ENCODE results near the gene CHPF.

CHPF gene

GRCh38 chr2:219551441-219552381 is 8.1 kb upstream of the CHPF start:
- no peak for DNase-seq (ENCODE audit: low spot score)

- no peak for DNase-seq (ENCODE audit: low spot score)
These were observed 6.0 kb upstream of the CHPF start for GRCh38 chr2:219549619-219550018.

- DNase-seq (ENCODE audit: low spot score) = no peak
These were observed 5.4 kb upstream of the CHPF start for GRCh38 chr2:219548990-219549389.

DNA sequence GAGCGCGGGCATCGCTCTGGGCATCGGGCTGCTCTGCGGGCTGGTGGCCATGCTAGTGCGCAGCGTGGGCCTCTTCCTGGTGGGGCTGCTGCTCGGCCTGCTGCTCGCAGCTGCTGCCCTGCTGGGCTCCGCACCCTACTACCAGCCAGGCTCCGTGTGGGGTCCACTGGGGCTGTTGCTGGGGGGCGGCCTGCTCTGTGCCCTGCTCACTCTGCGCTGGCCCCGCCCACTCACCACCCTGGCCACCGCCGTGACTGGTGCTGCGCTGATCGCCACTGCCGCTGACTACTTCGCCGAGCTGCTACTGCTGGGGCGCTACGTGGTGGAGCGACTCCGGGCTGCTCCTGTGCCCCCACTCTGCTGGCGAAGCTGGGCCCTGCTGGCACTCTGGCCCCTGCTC is 4.0 kb upstream of the CHPF start:
- no peak for DNase-seq (ENCODE audit: low spot score)

DNA sequence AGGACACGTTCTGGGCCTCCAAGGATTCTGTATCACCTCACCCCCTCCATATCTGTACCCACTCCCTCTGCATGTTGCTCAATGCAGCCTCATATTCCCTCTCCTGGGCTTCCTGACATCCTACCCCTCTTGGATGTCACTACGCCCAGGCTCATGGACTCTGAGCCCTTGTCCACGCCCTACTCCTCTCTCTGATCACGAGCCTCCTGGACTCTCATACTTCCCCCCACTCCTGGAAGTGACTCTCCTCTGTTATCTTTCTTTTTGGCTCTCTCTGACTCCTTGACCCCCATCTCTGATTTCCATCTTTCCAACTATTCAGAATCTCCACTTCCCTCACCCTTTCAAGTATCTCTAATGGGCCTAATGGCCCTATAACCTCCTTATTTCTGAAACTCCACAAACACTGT is 2.3 kb upstream of the CHPF start:
- DNase-seq (ENCODE audit: low spot score) = no peak

GRCh38 chr2:219545295-219545942 is 1.8 kb upstream of the CHPF start:
- DNase-seq (ENCODE audit: low spot score) = no peak

DNA sequence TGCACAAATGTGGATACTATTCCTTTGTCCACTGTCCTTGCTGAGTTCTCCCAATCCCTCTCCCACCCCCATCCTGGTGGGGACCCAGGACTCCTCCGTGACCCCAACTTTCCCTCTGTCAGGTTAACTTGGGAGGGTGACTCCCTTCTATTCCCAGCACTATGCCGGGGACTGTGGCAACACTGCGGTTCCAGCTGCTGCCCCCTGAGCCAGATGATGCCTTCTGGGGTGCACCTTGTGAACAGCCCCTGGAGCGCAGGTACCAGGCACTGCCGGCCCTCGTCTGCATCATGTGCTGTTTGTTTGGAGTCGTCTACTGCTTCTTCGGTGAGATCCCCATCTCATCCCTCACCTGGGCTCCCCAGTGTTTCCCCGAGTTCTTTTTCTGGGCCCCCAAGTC is 958 bp upstream of the CHPF start:
- DNase-seq (ENCODE audit: low spot score) = no peak

DNA sequence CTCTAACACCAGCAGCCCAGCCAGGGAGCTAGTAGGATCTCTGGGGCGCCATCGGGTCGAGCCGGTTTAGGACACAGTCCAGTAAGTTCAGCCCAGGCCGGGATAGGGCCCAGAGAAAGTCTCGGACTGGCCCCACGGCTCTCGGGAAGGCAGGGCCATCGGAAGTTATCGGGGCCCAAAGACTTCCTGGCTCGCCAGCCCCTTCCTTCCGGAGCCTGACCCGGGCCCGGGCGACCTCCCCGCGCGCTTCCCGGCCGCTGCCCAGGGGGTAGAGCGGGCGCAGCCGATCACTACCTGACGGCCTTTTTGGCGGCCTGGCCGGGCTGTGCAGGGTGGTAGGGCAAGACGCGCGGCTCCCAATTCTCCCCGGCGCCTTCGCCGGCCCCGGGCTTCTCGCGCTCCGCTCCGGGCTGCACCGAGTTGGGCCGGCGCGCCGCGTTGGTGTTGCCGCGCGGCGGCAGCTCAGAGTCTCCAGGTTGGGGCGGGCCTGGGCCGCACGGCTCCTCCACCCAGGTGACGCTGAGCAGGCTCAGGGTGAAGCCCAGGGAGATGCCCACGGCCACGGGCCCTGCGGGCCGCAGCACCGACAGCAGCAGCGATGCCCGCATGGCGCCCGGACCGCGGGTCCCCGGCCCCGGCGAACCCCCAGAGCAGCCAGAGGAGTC is 546 bp downstream of the CHPF start:
- DNase-seq (ENCODE audit: low spot score) = peak; percentile 39

GRCh38 chr2:219541611-219542180 is 1.9 kb downstream of the CHPF start:
- DNase-seq (ENCODE audit: low spot score) = peak; percentile 78

DNA sequence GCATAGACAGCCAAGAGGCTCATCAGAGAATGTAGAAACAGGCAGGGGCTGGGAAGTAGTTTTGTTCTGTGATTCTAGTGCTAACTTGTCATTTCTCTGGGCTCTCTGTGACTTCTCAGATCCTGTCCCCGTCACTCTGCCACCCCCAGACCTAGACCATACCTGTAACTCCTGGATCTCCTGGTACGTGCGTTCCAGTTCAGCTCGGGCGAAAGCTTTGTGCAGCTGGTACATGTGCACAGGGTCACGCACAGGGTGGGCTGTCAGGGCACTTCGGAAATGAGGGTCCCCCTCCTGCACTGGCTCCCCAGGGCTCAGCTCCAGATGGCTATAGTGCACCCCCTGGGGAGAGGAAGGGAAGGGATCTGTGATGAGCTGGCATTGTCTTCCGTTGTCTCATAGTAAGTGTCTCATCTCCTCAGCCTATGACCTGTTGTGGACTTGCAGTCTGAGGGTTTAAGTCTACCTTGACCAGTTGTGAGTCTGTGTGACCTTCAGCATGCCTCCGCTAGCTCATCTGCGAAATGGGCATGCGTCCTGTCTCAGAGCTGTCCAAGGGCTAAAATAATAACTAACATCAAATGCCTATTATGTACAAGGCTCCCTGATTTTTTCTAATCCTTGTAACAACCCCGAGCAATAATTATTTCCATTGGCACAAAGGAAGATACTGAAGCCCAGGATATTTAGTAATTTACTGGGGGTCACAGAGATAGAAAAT is 2.7 kb downstream of the CHPF start:
- DNase-seq (ENCODE audit: low spot score) = no peak

DNA sequence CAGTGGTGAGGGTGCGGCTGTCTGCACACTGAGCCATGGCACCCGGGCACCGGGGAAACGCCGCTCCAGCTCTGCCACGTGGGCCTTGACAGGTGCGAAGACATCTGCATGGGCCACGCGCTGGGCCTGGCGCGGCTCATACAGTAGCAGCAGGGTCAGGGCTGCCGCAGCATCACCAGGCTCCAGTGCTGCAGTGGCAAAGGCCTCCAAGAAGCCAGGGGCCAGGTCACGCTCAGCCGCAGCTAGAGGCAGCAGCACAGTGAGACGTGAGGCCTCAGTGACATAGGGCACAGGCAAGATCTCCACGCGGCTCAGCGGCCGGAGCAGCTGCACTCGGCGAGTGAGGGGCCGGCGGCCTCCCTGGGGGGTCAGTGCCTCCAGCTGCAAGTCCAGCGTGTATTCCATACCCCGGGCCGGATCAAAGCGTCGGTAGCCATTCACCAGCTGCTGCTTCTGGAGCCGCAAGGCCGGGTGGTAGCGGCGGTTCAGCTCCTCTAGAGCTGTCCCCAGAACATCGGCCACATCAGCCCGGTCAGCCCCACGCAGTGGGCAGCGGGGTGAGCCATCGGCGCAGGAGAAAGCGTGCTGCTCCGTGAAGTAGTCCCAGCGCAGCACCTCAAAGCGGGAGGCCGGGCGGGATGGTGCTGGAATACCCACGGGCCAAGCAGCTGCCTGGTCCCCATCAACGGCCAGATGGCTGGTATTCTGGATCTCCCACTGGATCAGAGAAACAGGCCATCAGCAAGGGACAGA is 3.5 kb downstream of the CHPF start:
- no peak for DNase-seq (ENCODE audit: low spot score)

DNA sequence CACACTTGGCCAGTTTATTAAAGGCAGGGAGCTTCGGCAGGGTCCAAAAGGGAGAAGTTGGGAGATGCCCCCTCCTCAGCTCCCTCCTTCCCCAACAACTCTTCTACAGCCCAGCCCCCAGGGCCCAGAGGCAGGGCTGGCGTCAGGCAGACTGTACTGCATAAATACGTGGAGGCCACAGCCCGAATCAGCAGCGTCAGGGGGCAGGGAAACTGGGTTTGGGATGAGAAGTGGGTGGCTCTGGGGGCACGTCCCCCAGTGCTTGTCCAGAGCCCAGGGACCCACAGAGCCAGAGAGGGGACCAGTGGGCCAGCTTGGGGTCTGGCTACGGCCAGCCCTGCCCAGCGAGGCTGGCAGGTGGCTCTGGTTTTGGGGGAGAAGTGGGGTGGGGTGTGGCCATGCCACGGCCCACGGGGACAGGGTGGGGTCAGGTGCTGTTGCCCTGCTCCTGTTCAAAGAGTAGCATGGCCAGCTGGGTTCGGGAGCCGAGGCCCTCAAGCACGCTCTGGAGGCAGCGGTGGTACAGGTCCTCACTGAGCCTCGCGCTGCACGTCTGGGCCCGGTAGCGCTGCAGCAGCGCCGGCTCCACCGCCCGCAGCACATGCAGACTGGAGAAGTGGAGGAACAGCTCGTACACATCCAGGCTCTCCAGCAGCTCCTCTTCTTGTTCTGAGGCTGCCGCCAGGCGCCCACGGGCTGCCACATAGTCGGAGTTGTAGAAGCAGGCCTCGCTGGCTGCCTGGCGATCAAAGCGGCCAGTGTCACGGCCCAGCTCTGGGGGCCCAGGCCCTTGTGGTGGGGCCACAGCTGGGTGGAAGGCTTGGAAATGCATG is 4.4 kb downstream of the CHPF start:
- no peak for DNase-seq (ENCODE audit: low spot score)

- DNase-seq (ENCODE audit: low spot score) = no peak
These were observed 5.1 kb downstream of the CHPF start for GRCh38 chr2:219538504-219538951.

- DNase-seq (ENCODE audit: low spot score) = no peak
These were observed 5.7 kb downstream of the CHPF start for GRCh38 chr2:219537657-219538488.

- DNase-seq (ENCODE audit: low spot score) = no peak
These were observed 6.6 kb downstream of the CHPF start for GRCh38 chr2:219536967-219537366.

- DNase-seq (ENCODE audit: low spot score) = no peak
These were observed 7.2 kb downstream of the CHPF start for GRCh38 chr2:219536425-219536824.

DNA sequence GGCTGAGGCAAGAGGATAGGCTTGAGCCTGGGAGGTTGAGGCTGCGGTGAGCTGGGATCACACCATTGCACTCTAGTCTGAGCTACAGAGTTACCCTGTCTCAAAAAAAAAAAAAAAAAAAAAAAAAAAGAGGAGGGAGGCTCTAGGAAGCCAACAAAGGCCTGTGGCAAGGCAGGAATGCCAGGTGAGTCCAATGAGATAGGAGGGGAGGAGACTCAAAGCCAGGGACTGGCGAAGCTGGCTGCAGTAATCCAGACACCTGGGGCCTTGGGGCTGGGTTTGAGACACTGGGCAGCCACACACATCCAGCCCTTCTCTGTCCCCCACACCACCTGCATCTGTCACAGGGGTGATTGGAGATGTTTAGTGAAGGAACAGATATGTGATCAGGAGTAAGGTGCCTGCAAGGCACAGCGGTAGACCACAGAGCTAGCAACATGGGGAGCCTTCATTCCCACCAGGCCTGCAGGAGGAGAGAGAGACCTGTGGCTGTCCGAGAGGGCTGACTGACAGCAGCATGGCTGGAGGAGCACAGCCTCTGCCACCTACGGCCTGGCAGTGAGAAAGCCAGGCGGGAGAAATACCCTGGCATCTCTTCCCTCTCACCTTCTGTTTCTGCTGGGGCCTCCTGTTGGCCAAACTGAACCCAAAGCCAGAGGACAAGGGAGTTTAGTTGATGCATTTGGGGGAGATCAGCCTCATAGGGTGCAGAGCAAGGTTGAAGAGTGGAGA is 9.5 kb downstream of the CHPF start:
- DNase-seq (ENCODE audit: low spot score) = no peak

GRCh38 chr2:219532378-219532649 is 11.3 kb downstream of the CHPF start:
- no peak for DNase-seq (ENCODE audit: low spot score)
